ENCODE measurements around the gene MYCBPAP. TPM values are rescaled to one million over a fixed set of nuclear protein-coding genes. Genes with fewer than 3 reads are reported as not detected.

Gene MYCBPAP
- total RNA-seq, 8 experiments from 2014 or later, result 0.71 to 2.8 (median 1.2) TPM; not detected in 1

DNA sequence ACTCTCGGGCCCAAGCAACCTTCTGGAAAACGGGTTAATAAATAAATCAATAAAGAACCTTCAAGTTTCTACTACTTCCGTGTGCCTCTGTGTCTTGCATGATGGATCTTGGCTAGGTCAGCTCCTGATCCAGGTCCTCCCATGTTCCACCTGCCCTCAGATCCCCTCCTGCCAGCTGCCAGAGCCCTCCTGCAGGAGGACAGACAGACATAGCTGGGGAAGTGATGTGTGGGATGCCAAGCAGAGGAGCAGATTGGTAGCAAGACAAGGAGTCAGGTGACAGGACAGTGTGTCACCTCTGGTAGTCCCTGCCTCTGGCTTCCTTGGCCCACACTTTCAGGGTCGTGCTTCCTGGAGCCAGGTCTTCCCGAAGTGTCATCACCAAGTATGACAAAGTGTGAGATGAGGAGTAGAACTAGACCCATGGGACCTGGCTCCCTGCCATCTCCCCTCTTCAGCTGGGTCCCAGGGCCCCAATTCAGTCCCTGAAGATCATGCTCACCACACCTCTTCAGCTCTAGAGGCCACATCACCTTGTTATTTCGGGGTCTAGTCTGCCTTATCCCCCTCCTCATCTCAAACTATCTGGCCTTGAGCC is 23.3 kb downstream of the MYCBPAP start:
- H3K4me1 ChIP-seq (replicated peaks in 1 of 2), result peaks cover 20 to 23% of the 10 kb centered on the region in 2 donors
- H3K27ac ChIP-seq, result no peak overlapping the region
- WGBS, 10 experiments, result 0 to 80% (median 60%) methylated on average over 1 to 3 of the region's 6 CpGs; no CpG with 5 or more reads in 3 of the 10 experiments
- no peak for ATAC-seq (replicated peaks in 6 of 8)
- no peak overlapping the region for H3K4me3 ChIP-seq
- in situ Hi-C loops (cut with MboI; ENCODE audit: low pct_unique_long_range_greater_than_20kb in 2 of 9, low sequenced_read_pairs in 9 of 9, unreplicated experiment in 9 of 9), result loop anchor here in 2 of 9 experiments (25.0 kb wide), 1 partner anchor 306 kb away; the partner anchor contains the start of gene WFIKKN2 (in 2 of the 2)

DNA sequence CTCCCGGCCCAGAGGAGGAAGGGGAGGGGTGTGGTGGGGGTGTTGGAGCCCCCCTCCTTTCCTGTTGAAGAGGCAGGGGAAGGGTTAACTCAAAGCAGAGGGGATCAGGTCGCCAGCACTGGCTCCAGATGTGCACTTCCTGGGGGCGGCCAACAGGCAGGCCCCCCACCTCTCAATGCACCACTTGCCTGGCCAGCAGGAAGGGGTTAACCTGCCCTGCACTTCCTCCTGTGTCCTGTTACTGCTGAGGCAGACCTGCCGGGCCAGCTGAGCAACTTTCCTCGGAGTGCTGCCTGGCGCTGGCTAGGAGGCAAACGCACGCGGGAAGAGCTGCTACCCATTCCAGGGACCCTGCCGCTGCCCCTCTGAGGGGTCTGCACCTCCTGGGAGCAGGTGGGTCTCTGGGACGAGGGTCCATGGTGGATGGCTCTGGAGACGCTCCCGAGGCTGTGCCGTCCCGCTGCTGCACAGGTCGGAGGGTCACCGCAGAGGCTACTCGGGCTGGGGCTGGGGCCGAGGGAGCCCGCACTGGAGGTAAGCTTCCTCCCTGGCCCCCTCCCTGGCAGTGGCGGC is 24.3 kb downstream of the MYCBPAP start, which contains the start of gene EPN3:
Gene EPN3, plus strand, starts transcription at position 284 of the 573 bp plus-strand sequence. CDS start 3,822 bp downstream, outside the sequence.
- peak; percentile 25 to 78 (median 32) for ATAC-seq (replicated peaks in 6 of 8)
- in situ Hi-C loops (cut with MboI; ENCODE audit: low pct_unique_long_range_greater_than_20kb in 2 of 9, low sequenced_read_pairs in 9 of 9, unreplicated experiment in 9 of 9), result loop anchor here in 2 of 9 experiments (25.0 kb wide), 1 partner anchor 305 kb away; the partner anchor contains the start of gene WFIKKN2 (in 2 of the 2)
- Histone ChIP-seq H3K27ac (no peak within 1 kb of the TSS), H3K4me3 (no peak within 1 kb of the TSS), H3K4me1 (replicated peaks in 1 of 2) (peaks cover 20 to 23% of the 10 kb centered on the region in 2 donors)
- 0% methylated on average over 1 to 3 of the region's 21 CpGs; no CpG with 5 or more reads in 7 of the 10 experiments for WGBS, 10 experiments

DNA sequence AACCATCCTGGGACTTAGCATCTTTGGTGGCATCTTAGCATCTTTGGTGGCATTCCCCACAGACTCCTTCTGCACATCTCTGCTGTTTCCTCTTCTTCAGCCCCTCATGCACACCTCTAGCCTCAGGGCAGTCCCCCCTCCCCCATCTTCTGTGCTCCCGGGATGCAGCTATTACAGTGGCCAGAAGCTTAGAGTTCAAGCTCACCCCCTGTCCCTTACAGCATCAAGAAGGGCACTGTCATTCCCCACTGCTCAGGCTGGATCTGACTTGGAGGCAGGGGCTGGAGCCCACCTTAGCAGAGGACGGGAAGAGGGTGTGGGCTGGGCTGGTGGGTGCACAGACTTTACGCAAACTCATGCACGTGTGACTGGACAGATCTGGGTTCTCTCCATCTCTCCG is 24.9 kb downstream of the MYCBPAP start:
- in situ Hi-C loops (cut with MboI; ENCODE audit: low pct_unique_long_range_greater_than_20kb in 2 of 9, low sequenced_read_pairs in 9 of 9, unreplicated experiment in 9 of 9), result loop anchor here in 2 of 9 experiments (25.0 kb wide), 1 partner anchor 304 kb away; the partner anchor contains the start of gene WFIKKN2 (in 2 of the 2)
- WGBS, 10 experiments, result 54 to 83% methylated on average over 1 to 3 of the region's 5 CpGs; no CpG with 5 or more reads in 8 of the 10 experiments
- no peak overlapping the region for H3K4me3 ChIP-seq
- peak in 5 of 8 experiments; percentile 10 to 31 (median 19) for ATAC-seq (replicated peaks in 6 of 8)
- peaks cover 24 to 28% of the 10 kb centered on the region in 2 donors for H3K4me1 ChIP-seq (replicated peaks in 1 of 2)
- no peak overlapping the region for H3K27ac ChIP-seq

DNA sequence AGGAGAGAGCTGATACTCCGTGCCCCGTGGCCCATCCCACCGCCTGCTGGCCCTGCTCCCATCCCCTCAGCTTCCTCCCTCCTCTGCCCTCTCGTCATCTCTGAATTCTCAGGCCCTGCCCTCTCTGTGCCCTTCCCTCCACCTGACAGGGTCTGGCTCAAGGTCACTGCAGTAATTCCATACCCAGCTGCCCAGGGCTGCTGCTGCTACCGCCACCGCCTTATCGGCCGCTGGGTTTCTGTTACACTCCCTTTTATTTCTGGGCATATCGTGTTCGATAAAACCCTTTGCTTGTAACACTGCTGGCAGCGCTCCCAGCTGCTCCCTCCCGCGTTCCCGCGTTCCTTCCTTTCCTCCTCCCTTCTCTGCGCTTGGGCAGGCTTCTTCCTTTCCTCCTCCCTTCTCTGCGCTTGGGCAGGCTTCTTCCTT is 25.5 kb downstream of the MYCBPAP start:
- Histone ChIP-seq H3K4me3 (no peak overlapping the region), H3K27ac (no peak overlapping the region), H3K4me1 (replicated peaks in 1 of 2) (peaks cover 30 to 34% of the 10 kb centered on the region in 2 donors)
- in situ Hi-C loops (cut with MboI; ENCODE audit: low pct_unique_long_range_greater_than_20kb in 2 of 9, low sequenced_read_pairs in 9 of 9, unreplicated experiment in 9 of 9), result loop anchor here in 2 of 9 experiments (25.0 kb wide), 1 partner anchor 304 kb away; the partner anchor contains the start of gene WFIKKN2 (in 2 of the 2)
- ATAC-seq (replicated peaks in 6 of 8), result peak; percentile 11 to 73 (median 28)
- WGBS, 10 experiments, result 1 to 40% (median 21%) methylated on average over 1 to 11 of the region's 17 CpGs; no CpG with 5 or more reads in 4 of the 10 experiments

DNA sequence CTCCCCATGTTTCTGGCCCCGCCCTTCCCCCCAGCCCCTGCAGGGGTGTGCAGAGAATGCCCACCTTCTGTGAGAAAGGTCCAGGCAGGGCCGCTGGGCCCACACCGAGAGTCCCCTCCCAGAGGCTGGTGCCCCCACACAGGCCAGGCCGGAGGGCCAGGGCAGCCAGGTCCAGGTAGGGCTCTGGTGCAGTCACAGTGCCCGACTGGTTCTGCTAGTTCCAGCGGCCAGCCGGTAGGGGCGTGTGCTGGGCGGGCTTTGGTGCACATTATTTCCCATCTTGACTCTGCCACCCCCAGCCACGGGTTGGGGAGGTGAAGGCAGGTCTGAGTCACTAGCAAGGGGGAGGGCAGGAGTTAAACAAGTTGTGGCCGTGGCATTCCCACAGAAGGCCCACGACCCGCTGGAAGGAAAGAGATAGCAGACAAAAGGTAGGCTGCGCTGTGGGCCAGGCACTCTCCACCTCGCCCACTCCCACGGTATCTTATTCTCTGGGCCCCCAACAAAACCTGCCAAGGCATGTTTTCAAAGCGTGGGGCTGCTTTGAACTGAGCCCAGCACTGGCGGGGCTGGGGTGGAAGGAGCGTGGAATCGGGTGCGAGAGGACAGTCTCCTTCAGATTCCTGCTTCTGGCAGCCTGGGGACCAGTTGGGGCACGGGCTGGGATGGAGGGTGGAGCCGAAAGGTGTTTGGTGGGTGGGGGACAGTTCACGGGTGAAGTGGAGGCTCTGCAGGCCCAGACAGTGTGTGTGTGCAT is 26.2 kb downstream of the MYCBPAP start:
- peak in 6 of 8 experiments; percentile 1 to 46 (median 22) for ATAC-seq (replicated peaks in 6 of 8)
- peaks cover 36 to 37% of the 10 kb centered on the region in 2 donors for H3K4me1 ChIP-seq (replicated peaks in 1 of 2)
- in situ Hi-C loops (cut with MboI; ENCODE audit: low pct_unique_long_range_greater_than_20kb in 2 of 9, low sequenced_read_pairs in 9 of 9, unreplicated experiment in 9 of 9), result loop anchor here in 2 of 9 experiments (25.0 kb wide), 1 partner anchor 303 kb away; the partner anchor contains the start of gene WFIKKN2 (in 2 of the 2)
- H3K4me3 ChIP-seq, result no peak overlapping the region
- WGBS, 10 experiments, result 15 to 100% (median 83%) methylated on average over 3 to 6 of the region's 24 CpGs; no CpG with 5 or more reads in 6 of the 10 experiments
- no peak overlapping the region for H3K27ac ChIP-seq

DNA sequence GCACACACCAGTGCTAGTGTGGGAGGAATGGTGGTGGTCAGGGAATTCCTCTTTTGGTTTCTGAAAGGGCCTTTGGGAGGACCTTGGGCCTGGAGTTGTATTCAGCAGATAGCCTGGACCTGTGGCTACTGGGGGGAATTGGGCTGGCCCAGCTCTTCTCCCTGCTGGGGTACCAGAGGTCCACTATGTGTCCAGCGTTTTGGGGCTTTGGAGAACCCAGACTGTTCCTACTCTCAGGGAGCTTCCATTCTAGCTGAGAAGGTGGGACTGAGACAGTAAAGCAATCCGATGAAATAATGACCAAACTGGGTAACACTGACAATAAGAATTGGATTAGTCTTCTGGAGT is 26.7 kb downstream of the MYCBPAP start:
- in situ Hi-C loops (cut with MboI; ENCODE audit: low pct_unique_long_range_greater_than_20kb in 2 of 9, low sequenced_read_pairs in 9 of 9, unreplicated experiment in 9 of 9), result loop anchor here in 2 of 9 experiments (25.0 kb wide), 1 partner anchor 302 kb away; the partner anchor contains the start of gene WFIKKN2 (in 2 of the 2)
- ATAC-seq (replicated peaks in 6 of 8), result no peak
- H3K4me3 ChIP-seq, result no peak overlapping the region
- H3K4me1 ChIP-seq (replicated peaks in 1 of 2), result peaks cover 36 to 37% of the 10 kb centered on the region in 2 donors
- 79 to 100% (median 80%) methylated on average over 1 to 2 of the region's 2 CpGs; no CpG with 5 or more reads in 5 of the 10 experiments for WGBS, 10 experiments
- H3K27ac ChIP-seq, result no peak overlapping the region

DNA sequence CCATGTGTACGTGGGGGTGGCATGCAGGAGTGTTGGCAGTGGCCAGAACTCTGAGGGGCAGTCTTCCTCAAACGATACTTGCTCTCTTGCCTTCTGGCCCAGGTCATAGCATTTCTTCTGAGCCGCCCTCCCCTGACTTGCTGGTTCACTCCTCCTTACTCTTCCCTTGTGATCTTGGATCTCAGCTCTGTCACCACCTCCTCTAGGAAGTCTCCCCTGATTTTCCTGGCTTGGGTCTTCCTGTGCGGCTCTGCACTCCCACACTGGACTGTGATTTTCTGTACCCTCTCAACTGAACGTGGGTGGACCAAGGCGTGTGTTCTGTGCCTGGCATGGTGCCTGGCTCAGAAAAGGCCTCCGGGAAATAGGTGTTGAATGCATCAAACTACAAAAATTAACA is 27.2 kb downstream of the MYCBPAP start:
- H3K27ac ChIP-seq, result no peak overlapping the region
- ATAC-seq (replicated peaks in 6 of 8), result no peak
- in situ Hi-C loops (cut with MboI; ENCODE audit: low pct_unique_long_range_greater_than_20kb in 2 of 9, low sequenced_read_pairs in 9 of 9, unreplicated experiment in 9 of 9), result loop anchor here in 2 of 9 experiments (25.0 kb wide), 1 partner anchor 302 kb away; the partner anchor contains the start of gene WFIKKN2 (in 2 of the 2)
- WGBS, 10 experiments, result 33 to 100% (median 93%) methylated on average over 1 to 5 of the region's 7 CpGs; no CpG with 5 or more reads in 4 of the 10 experiments
- peaks cover 36 to 37% of the 10 kb centered on the region in 2 donors for H3K4me1 ChIP-seq (replicated peaks in 1 of 2)
- no peak overlapping the region for H3K4me3 ChIP-seq

DNA sequence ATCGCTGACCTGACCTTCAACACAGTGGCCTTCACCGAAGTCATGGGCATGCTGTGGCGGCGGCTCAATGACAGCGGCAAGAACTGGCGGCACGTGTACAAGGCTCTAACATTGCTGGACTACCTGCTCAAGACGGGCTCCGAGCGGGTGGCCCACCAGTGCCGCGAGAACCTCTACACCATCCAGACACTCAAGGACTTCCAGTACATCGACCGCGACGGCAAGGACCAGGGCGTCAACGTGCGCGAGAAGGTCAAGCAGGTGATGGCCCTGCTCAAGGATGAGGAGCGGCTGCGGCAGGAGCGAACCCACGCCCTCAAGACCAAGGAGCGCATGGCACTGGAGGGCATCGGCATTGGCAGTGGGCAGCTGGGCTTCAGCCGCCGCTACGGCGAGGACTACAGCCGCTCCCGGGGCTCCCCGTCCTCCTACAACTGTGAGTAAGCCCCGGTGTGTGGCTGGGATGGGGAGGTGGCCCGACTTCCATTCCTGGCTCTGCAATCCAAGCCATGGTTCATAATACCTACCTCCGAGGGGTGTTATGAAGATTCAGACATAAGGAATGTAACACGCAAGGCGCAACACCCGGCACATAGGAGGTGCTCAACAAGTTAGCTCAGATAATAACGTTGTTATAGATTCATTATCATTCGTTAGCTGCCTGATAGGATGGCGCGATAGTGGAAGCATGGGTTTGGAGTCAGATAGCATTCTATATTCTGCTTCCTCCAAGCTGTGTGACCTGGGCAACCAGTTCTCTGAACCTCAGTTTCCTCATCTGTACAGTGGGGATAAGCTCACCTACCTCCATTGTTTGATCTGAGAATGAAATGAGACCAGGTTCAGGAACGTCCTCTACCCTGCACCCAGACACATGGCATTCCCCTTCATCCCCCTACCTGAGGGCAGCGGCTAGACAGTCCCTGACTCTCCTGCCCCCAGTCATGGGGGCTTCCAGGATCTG is 28.7 kb downstream of the MYCBPAP start:
- in situ Hi-C loops (cut with MboI; ENCODE audit: low pct_unique_long_range_greater_than_20kb in 2 of 9, low sequenced_read_pairs in 9 of 9, unreplicated experiment in 9 of 9), result loop anchor here in 2 of 9 experiments (25.0 kb wide), 1 partner anchor 300 kb away; the partner anchor contains the start of gene WFIKKN2 (in 2 of the 2)
- WGBS, 10 experiments, result 70 to 100% (median 94%) methylated on average over 1 to 29 of the region's 45 CpGs

DNA sequence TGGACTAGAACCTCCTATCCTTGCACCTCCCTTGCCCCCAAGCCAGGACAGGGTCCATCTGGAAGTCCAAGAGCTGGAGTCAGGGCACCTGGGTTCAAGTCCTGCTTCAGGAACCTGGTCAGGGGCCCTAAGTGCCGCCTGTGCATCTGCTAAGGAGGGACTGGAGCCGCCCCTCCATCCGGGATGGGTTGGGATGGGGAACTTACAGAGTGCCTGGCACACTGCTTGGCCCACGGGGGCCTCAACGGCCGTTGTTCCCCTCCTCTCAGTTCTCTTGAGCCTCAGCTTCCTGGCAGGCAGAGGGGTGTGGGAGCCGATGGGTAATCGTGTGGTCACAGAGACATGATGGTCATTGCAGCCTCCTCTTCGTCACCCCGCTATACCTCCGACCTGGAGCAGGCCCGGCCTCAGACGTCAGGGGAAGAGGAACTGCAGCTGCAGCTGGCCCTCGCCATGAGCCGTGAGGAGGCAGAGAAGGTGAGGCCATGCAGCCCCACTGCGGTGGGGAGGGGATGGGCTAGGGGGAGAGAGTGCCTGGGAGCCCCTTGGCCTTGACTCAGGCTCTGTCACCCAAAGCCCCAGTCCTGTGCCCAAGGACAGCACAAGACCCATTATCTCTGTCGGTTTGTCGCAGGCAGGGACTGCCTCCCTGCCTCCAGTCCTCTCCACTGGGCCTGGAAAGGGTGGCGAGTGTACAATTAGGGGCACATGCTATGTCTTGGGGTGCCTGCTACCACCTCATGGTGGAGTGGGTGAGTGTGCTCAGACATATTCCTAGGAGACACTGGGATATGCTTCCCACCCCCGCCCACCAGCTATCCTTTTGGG is 29.7 kb downstream of the MYCBPAP start:
- no peak overlapping the region for H3K4me3 ChIP-seq
- 57 to 58% methylated on average over 1 to 6 of the region's 20 CpGs; no CpG with 5 or more reads in 8 of the 10 experiments for WGBS, 10 experiments
- ATAC-seq (replicated peaks in 6 of 8), result no peak
- peak overlapping the region; percentile 57 to 68 for H3K27ac ChIP-seq
- in situ Hi-C loops (cut with MboI; ENCODE audit: low pct_unique_long_range_greater_than_20kb in 2 of 9, low sequenced_read_pairs in 9 of 9, unreplicated experiment in 9 of 9), result loop anchor here in 2 of 9 experiments (25.0 kb wide), 1 partner anchor 299 kb away; the partner anchor contains the start of gene WFIKKN2 (in 2 of the 2)
- peaks cover 37 to 41% of the 10 kb centered on the region in 2 donors for H3K4me1 ChIP-seq (replicated peaks in 1 of 2)

More for the DNA sequence above, 28.7 kb downstream of the MYCBPAP start:
- ATAC-seq (replicated peaks in 6 of 8), result no peak
- peaks cover 42 to 43% of the 10 kb centered on the region in 2 donors for H3K4me1 ChIP-seq (replicated peaks in 1 of 2)
- no peak overlapping the region for H3K4me3 ChIP-seq
- no peak overlapping the region for H3K27ac ChIP-seq

DNA sequence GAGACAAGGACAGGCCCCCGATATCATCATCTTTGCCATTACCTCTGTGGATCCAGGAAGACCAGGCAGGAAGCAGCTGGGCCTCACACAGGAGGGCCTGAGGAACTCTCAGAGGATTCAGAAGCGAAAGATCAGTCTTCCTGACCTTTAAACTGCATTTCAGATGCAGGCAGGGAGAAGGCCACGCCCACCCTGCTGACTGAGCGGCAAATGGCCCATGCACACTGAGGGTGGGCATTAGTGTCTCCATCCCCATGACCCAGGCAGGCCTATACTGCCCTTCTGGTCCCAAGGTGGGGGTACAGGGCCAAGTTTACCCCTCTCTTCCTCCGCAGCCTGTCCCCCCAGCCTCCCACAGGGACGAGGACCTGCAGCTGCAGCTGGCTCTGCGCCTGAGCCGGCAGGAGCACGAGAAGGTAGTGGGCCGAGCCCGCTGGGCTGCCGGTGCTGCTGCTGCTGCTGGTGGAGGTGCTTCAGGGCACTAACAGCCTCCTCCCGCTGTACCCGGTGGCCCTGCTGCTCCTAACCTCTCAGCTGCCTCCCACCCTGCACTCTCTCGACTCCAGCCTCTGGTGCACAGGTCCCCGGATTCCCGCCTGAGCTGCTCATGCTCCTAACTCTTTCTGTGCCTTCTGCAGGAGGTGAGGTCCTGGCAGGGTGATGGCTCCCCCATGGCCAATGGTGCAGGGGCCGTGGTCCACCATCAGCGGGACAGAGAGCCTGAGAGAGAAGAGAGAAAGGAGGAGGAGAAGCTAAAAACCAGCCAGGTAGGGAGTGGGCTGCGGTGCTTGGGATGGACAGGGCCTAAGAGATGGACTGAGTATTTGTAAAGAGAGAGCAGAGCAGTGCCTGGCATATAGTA is 30.5 kb downstream of the MYCBPAP start:
- 53 to 86% (median 65%) methylated on average over 1 to 6 of the region's 20 CpGs; no CpG with 5 or more reads in 5 of the 10 experiments for WGBS, 10 experiments
- in situ Hi-C loops (cut with MboI; ENCODE audit: low pct_unique_long_range_greater_than_20kb in 2 of 9, low sequenced_read_pairs in 9 of 9, unreplicated experiment in 9 of 9), result loop anchor here in 2 of 9 experiments (25.0 kb wide), 1 partner anchor 299 kb away; the partner anchor contains the start of gene WFIKKN2 (in 2 of the 2)
- no peak overlapping the region for H3K4me3 ChIP-seq

More for the DNA sequence above, 30.5 kb downstream of the MYCBPAP start:
- ATAC-seq (replicated peaks in 6 of 8), result peak in 5 of 8 experiments; percentile 4 to 49 (median 31)
- peak overlapping the region; percentile 57 to 68 for H3K27ac ChIP-seq
- H3K4me1 ChIP-seq (replicated peaks in 1 of 2), result peaks cover 32 to 34% of the 10 kb centered on the region in 2 donors
